Measurements from ENCODE around the gene SEPTIN11.

- TF ChIP-seq, protein P1, sequence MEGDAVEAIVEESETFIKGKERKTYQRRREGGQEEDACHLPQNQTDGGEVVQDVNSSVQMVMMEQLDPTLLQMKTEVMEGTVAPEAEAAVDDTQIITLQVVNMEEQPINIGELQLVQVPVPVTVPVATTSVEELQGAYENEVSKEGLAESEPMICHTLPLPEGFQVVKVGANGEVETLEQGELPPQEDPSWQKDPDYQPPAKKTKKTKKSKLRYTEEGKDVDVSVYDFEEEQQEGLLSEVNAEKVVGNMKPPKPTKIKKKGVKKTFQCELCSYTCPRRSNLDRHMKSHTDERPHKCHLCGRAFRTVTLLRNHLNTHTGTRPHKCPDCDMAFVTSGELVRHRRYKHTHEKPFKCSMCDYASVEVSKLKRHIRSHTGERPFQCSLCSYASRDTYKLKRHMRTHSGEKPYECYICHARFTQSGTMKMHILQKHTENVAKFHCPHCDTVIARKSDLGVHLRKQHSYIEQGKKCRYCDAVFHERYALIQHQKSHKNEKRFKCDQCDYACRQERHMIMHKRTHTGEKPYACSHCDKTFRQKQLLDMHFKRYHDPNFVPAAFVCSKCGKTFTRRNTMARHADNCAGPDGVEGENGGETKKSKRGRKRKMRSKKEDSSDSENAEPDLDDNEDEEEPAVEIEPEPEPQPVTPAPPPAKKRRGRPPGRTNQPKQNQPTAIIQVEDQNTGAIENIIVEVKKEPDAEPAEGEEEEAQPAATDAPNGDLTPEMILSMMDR (optimal IDR thresholded peaks at IDR 0.05 in 1 of 3, IDR thresholded peaks at IDR 0.05 in 1 of 3, conservative IDR thresholded peaks at IDR 0.05 in 1 of 3; ENCODE audit: extremely low read depth in 1 of 3, insufficient read depth in 2 of 3, low read length in 3 of 3) = no peak
- no peak for TF ChIP-seq EZH2 (IDR thresholded peaks at IDR 0.05; ENCODE audit: low read length)
Observed at GRCh38 chr4:76960014-76960413, 10.5 kb downstream of the SEPTIN11 start.

All from keratinocyte (primary cell).